ENCODE results near the gene ASB11. TPM values are rescaled to one million over a fixed set of nuclear protein-coding genes. Genes with fewer than 3 reads are reported as not detected.

ASB11 gene
- polyA plus RNA-seq, 1 donor from 2014 or later, result not detected

DNA sequence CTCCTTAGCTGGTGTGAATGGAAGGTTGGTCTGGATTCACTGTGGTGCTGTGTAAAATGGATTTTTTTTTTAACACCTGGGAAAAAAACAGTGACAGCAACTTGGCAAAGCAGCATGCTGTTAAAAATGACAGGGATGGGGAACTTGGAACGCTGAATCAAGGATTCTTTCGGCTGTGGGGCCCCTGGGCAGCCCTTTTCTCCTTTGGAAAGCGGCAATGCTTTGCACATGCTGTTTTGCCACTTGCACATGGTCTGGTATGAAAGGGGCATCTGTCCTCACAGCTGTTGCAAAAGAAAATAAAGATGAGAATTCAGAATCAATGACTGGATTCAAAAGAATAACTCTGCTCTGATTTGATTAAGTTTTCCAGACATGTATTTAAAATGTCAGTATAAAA lies 30.5 kb upstream of the ASB11 start:
- Histone ChIP-seq H3F3A (ENCODE audit: insufficient read depth, low read length, poor library complexity, severe bottlenecking) (no peaks in the 10 kb centered on the region), H3K36me3 (ENCODE audit: insufficient read depth, low read length) (no peaks in the 10 kb centered on the region), H3K4me2 (ENCODE audit: low read length) (no peak overlapping the region), H2AFZ (ENCODE audit: low read depth, low read length) (no peak overlapping the region), H3K9me2 (ENCODE audit: insufficient read depth, low read length) (no peaks in the 10 kb centered on the region), H4K20me1 (ENCODE audit: insufficient read depth) (no peaks in the 10 kb centered on the region), H3K4me3 (ENCODE audit: low read length) (no peak overlapping the region), H3K9me3 (ENCODE audit: low read length) (no peaks in the 10 kb centered on the region), H3K27ac (ENCODE audit: low read length) (no peak overlapping the region), H3K27me3 (ENCODE audit: insufficient read depth, low read depth, low read length) (no peaks in the 10 kb centered on the region), H3K79me2 (replicated peaks; ENCODE audit: insufficient read depth, low read length) (no peaks in the 10 kb centered on the region), H3K9ac (ENCODE audit: low read length) (no peak overlapping the region)
- TF ChIP-seq REST (IDR thresholded peaks at IDR 0.05; ENCODE audit: borderline replicate concordance) (no peak), TAF1 (IDR thresholded peaks at IDR 0.05; ENCODE audit: low read depth) (no peak), RAD21 (conservative IDR thresholded peaks at IDR 0.05) (no peak), EZH2 (IDR thresholded peaks at IDR 0.05; ENCODE audit: borderline replicate concordance, insufficient read depth, low read length, poor library complexity, severe bottlenecking) (no peak), CTCF (IDR thresholded peaks at IDR 0.05; ENCODE audit: poor library complexity, severe bottlenecking) (no peak), MXI1 (conservative IDR thresholded peaks at IDR 0.05; ENCODE audit: poor library complexity, severe bottlenecking) (no peak), POLR2AphosphoS5 (IDR thresholded peaks at IDR 0.05) (no peak), EP300 (conservative IDR thresholded peaks at IDR 0.05; ENCODE audit: poor library complexity, severe bottlenecking) (no peak), SMC3 (conservative IDR thresholded peaks at IDR 0.05; ENCODE audit: poor library complexity) (no peak)

DNA sequence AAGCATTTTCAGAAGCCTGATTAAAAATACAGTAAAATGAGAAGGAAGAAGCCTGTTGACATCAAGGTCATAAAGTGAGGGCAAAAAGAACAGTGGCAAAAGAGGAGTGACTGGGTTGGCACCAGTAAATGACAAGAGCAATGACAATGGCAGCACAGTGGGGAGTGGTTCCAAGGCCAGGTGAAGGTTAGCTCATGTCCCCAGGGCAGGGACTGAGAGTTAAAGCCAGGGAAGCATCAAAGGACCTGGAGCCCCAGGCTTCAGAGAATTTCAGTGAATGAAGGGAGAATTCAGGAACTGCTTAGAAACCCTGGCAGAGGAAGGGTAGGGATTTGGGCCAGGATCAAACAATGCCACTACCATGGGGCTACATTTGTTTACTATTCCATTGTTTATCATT lies 28.7 kb upstream of the ASB11 start:
- Histone ChIP-seq H3K9me2 (ENCODE audit: insufficient read depth, low read length) (no peaks in the 10 kb centered on the region), H3K27me3 (ENCODE audit: insufficient read depth, low read depth, low read length) (no peaks in the 10 kb centered on the region), H4K20me1 (ENCODE audit: insufficient read depth) (no peaks in the 10 kb centered on the region), H3K9ac (ENCODE audit: low read length) (no peak overlapping the region), H3K4me2 (ENCODE audit: low read length) (no peak overlapping the region), H3F3A (ENCODE audit: insufficient read depth, low read length, poor library complexity, severe bottlenecking) (no peaks in the 10 kb centered on the region), H3K4me3 (ENCODE audit: low read length) (no peak overlapping the region), H2AFZ (ENCODE audit: low read depth, low read length) (no peak overlapping the region), H3K27ac (ENCODE audit: low read length) (no peak overlapping the region), H3K36me3 (ENCODE audit: insufficient read depth, low read length) (no peaks in the 10 kb centered on the region), H3K9me3 (ENCODE audit: low read length) (no peaks in the 10 kb centered on the region), H3K79me2 (replicated peaks; ENCODE audit: insufficient read depth, low read length) (no peaks in the 10 kb centered on the region)
- no peak for TF ChIP-seq POLR2AphosphoS5 (IDR thresholded peaks at IDR 0.05)

DNA sequence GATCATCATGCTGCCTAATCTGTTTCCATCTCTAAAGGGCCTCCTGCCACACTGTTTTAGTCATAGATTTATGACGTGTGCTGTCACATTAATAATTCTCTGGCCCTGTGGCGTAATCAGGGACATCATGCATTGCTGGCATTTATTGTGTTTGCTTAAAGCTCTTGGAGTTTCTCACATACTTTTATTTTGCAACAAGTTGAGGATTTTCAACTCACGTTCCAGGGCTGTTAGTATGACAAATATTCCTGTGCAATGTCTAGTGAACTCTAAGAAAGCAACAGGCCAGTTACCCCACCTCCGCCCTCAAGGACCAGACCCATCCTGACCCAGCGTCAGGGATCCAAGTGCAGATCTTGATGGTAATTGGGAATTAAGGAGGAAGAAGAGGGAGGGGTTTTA lies 27.6 kb upstream of the ASB11 start:
- no peaks in the 10 kb centered on the region for H3F3A ChIP-seq (ENCODE audit: insufficient read depth, low read length, poor library complexity, severe bottlenecking)
- no peaks in the 10 kb centered on the region for H3K9me3 ChIP-seq (ENCODE audit: low read length)
- no peak overlapping the region for H2AFZ ChIP-seq (ENCODE audit: low read depth, low read length)
- no peaks in the 10 kb centered on the region for H4K20me1 ChIP-seq (ENCODE audit: insufficient read depth)
- H3K79me2 ChIP-seq (replicated peaks; ENCODE audit: insufficient read depth, low read length), result no peaks in the 10 kb centered on the region
- H3K9ac ChIP-seq (ENCODE audit: low read length), result no peak overlapping the region
- no peak overlapping the region for H3K4me2 ChIP-seq (ENCODE audit: low read length)
- H3K36me3 ChIP-seq (ENCODE audit: insufficient read depth, low read length), result no peaks in the 10 kb centered on the region
- TF ChIP-seq REST (IDR thresholded peaks at IDR 0.05; ENCODE audit: borderline replicate concordance), result no peak
- no peak for TF ChIP-seq SMC3 (conservative IDR thresholded peaks at IDR 0.05; ENCODE audit: poor library complexity)
- TF ChIP-seq EZH2 (IDR thresholded peaks at IDR 0.05; ENCODE audit: borderline replicate concordance, insufficient read depth, low read length, poor library complexity, severe bottlenecking), result no peak
- no peak for TF ChIP-seq POLR2AphosphoS5 (IDR thresholded peaks at IDR 0.05)
- no peak for TF ChIP-seq TAF1 (IDR thresholded peaks at IDR 0.05; ENCODE audit: low read depth)
- TF ChIP-seq RAD21 (conservative IDR thresholded peaks at IDR 0.05), result no peak
- no peak for TF ChIP-seq MXI1 (conservative IDR thresholded peaks at IDR 0.05; ENCODE audit: poor library complexity, severe bottlenecking)
- no peak for TF ChIP-seq EP300 (conservative IDR thresholded peaks at IDR 0.05; ENCODE audit: poor library complexity, severe bottlenecking)
- TF ChIP-seq CTCF (IDR thresholded peaks at IDR 0.05; ENCODE audit: poor library complexity, severe bottlenecking), result no peak
- H3K27ac ChIP-seq (ENCODE audit: low read length), result no peak overlapping the region
- no peaks in the 10 kb centered on the region for H3K9me2 ChIP-seq (ENCODE audit: insufficient read depth, low read length)
- no peak overlapping the region for H3K4me3 ChIP-seq (ENCODE audit: low read length)
- no peaks in the 10 kb centered on the region for H3K27me3 ChIP-seq (ENCODE audit: insufficient read depth, low read depth, low read length)
